ENCODE results near the gene PPFIA2. TPM values are rescaled to one million over a fixed set of nuclear protein-coding genes. Genes with fewer than 3 reads are reported as not detected.

Gene PPFIA2
- 1.3 TPM for polyA plus RNA-seq (ENCODE audit: insufficient read length)

DNA sequence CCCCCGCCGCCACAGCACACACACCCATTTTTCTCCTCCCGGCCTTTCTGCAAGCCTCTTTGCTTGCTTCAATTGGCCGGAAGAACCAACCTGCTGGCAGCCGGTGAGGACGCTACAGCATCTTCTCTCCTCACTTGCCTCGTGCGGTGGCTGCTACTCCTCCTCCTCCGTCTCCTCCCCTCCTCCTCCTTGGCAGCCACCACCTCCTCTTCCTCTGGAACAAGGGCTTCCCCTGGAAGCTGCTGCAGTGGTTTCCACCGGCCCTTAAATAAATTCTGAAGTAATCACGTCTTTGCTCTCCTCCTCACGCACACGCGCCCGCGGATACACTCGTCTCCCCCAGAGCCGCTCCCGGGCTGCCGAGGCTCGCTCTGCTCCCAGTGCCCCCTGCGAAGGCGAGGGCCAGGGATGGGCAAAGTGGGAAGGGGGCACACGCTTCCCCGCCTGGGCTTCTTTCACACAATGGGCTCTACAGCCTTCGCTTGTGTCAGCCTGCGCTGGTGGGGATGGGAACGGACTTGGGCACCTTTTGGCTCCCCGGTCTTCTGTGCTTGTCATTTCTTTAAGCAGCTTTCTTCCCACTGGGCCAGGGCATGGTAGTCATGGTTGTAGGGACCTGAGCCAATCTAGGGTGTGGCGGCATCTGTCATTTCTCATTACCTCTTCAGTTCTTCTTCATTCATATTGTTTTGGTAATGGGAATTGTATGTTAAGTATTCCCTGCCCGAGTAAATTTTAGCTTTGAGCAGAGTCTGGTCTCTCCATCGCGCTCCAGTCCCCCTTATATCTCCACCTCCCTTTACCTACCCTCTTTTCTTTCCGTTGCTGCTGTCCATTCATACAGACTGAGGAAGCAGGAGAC is at the start of gene PPFIA2:
Gene PPFIA2 (minus strand): TSS at position 161 of the 862 bp plus-strand sequence.
- peak; percentile 71 for DNase-seq

DNA sequence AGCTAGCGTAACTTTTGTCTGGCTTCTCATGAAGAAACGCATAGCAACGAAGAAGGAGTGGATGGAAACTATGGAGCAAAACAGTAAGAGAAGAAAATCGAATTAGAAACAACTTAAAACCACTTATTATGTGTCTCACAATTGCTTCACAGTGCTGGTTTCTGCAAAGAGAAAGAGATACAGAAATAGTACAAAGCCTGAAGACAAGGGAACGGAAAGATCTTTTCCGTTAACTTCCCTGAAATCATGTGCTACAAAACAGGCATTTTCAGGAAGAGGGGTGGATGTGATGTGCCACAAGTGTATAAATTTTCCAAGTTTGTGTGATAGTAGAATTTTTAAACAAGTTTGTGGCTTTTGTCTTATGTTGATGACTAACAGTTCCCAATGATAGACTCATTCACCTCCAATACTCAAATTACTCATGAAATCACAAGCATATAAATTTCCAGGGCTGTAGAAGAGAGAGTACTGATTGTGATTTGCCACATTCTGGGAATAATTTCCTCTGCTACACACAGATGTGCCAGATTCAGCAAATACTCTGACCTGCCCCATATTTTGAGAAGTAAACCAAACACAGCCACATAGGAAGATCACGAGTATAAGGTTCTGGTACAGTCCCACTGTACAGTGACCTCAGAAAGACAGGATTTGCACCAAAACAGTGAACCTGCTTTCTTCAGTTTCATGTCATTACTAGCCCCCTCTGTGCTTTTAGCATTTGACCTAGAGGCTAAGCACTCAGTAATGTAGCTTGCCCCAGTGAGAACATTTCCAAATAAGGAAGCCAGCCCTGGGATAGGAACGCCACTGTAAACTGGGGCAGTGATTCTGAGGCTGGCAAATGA is 41.4 kb upstream of the PPFIA2 start:
- DNase-seq, result no peak

DNA sequence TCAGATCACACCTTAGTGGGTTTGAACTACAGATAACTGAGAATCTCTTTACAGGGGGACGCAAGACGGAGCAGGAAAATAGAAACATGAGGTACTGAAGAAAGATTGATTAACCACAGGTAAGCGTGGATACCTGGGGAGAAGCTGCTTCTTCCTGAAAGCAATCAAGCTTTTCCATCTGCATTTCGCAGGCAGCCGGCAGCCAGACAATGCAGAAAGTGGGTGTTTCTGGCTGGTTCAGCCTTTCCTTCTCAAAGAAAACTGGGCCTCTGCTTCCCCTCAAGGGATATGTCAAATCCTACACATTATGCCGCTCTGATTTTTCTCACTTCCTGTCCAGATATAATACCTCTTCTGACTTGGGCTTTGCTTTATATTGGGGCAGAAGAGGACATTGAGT is 39.1 kb upstream of the PPFIA2 start:
- no peak for DNase-seq

DNA sequence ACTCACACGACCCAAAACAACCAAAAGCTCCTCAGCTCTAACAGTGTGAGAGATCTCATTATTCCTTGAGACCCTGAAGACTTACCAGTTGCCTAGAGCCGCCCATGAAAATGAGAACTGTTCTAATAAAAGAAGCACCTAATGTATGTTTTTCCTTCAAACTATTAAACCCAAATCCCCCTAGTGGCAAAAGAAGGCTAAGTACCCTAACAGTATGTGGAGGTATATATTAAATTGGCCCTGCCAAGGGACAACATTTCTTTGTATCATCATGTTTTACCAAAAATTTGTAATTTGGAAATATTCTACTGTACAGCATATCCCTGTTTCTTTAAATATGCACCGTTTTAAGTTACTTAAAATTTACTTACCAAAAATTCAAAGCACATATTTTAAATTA is 38.0 kb upstream of the PPFIA2 start:
- DNase-seq, result no peak

DNA sequence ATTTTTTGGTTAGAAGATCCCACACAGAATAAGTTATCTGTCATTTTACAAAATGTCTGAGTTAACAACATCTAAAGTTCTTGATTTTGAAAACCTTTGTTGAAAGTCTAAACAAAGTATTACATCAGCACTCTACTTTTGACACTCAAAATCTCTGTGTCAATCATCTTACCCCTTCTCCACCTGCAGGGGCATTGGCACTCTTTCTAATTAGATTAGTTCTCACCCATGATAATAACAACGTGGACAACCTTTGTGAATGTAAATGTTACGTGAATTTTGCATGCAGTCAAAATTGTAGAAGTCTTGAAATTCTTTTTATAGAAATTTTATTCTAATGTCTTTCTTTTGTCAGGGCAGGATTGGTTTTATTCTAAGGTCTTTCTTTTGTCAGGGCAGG is 33.5 kb upstream of the PPFIA2 start:
- DNase-seq, result no peak

DNA sequence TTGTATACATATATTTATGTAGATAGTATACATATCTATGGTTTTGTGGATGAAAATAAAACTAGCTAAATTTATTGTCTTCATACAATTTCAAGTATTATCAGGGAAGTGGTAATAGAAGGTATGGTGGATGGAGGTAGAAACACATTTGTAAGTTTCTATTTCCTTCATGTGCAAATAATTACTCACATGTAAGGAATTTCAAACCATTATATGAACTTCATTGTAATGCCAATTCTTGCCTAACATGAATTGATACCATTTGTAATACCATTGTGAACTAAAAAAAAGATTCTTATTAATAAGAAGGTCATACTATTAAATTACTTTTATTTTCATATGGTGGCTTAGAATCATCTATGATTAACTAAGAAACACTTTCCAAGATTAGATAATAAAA is 20.1 kb upstream of the PPFIA2 start:
- DNase-seq, result no peak

- no peak for DNase-seq
These were observed 19.6 kb upstream of the PPFIA2 start for GRCh38 chr12:81778719-81779118.

- peak; percentile 61 for DNase-seq
These were observed 545 bp downstream of the PPFIA2 start for GRCh38 chr12:81758421-81759189.

- no peak for DNase-seq
These were observed 1.3 kb downstream of the PPFIA2 start for GRCh38 chr12:81757731-81758365.

DNA sequence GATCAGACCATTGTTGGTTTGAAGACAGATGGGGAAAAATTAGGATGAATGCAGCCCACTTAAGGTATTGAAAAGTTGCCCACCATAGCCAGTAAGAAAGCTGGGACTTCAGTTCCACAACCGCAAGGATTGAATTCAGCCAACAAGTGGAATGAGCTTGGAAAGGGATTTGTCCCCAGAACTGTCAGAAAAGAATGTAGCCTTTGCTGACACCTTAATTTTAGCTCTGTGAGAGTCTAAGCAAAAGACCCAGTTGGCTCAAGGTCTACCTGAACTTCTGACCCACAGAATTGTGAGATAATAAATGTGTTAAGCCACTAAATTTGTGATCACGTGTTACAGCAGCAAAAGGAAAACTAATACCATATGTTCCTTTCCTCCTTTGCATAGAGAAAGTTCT is 29.4 kb downstream of the PPFIA2 start:
- no peak for DNase-seq

DNA sequence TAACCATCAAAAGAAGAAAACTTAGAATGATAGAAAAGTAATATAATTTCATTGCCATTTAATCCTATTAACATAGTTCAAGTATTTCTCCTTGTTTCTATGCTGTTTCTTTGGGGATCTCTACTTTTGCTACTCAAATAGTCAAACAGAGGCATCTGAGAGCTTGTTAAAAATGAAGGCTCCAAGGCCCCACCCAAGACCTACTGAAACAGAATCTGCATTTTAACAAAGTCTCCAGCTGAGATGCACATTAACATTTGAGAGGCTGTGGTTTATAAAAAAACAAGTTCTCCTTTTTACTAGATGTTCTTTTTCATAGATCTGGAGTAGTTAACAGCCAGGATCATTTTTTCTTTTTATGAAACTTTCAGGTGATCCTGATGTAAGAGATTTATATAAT is 31.8 kb downstream of the PPFIA2 start:
- DNase-seq, result no peak

GRCh38 chr12:81726634-81727033 is 32.5 kb downstream of the PPFIA2 start:
- DNase-seq, result no peak

- DNase-seq, result no peak
These were observed 35.8 kb downstream of the PPFIA2 start for GRCh38 chr12:81723361-81723760.

DNA sequence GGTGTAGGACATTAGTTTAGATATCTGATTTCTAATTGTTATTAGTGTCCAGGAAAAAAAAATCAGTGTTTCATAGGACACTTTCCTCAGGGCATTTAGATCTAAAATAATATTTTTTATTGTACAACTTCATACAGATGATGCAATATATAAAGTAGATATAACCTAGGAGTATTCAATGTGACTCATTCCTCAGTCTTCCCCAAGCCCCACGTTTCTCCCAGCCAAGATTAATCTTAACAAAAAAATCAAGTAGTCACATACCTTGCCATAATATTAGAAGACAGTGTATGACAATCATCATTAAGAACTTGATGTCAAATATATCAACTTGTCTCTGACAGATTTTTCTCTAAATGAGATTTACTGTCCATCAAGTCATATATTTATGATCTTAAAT is 37.1 kb downstream of the PPFIA2 start:
- DNase-seq, result no peak

DNA sequence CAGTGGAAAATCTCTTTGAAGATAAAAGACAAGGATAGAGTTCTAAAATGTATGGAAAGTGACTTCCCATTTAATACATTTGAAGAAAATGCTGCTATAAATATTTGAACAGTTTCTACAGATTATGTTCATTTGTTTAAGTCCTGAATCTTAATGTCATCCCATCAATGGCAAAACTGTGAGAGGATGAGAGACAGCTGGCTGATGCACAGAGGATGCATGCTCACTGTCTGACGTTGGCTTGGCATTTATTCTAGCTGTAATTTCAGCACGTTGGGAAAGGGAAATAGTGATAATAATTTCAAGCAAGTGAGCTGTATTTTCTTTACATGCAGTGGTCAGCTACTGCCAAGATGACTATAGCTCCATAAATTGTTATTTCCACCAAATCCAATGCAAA is 40.5 kb downstream of the PPFIA2 start:
- no peak for DNase-seq

GRCh38 chr12:81712536-81712935 is 46.6 kb downstream of the PPFIA2 start:
- DNase-seq, result no peak

DNA sequence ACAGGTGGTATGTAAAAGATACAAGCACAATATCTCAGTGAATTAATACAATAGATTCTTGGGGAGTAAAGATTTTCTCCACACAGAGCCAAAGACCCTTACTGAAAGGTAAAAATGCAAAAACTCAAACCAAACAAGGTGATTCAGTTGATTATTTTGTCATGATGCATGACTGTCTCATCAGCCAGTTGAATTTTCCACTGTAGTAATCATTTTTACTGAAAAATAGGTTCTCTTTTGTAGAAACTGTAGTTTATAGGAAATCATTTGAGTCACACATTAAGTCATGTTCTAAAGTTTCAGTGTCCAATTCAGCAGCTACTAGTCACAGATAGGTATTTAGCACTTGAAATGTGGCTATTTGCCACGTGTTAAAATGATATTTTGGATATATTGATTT is 53.6 kb downstream of the PPFIA2 start:
- no peak for DNase-seq

GRCh38 chr12:81699551-81699950 is 59.6 kb downstream of the PPFIA2 start:
- no peak for DNase-seq

DNA sequence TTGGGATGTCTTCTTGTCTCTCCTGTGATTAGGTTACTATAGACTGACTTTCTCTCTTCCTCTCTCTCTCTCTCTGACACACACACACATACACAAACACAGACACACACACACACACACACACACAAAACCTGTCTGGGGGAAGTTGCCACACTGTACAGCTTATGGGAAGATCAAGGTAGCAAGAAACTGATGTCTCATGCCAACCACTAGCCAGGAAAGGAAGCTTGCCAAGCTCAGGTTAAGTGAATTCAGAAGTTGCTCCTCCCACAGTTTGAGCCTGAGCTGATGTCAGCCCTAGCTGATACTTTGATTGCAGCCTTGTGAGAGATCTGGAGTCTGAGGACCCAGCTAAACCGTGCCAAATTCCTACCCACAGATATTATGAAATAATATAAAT is 67.1 kb downstream of the PPFIA2 start:
- DNase-seq, result no peak

- DNase-seq, result no peak
These were observed 75.3 kb downstream of the PPFIA2 start for GRCh38 chr12:81683881-81684280.

DNA sequence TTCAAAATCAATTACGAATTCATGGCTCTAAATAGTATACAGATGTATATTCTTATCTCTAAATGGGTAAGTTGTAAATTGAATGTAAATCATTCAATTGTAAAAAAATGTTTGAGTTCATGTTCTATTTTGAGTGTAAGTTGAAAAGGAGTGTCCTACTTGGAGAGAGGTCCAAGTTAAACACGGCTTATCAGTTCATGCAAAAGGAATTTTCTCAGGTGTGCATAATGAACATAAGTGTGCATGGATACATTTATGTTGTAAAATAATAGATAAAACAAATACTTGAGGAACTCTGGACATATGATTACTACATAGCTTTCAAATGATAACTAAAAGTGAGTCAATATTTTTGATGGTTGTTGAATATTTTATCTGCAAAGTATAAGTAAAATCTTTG is 79.5 kb downstream of the PPFIA2 start:
- no peak for DNase-seq

DNA sequence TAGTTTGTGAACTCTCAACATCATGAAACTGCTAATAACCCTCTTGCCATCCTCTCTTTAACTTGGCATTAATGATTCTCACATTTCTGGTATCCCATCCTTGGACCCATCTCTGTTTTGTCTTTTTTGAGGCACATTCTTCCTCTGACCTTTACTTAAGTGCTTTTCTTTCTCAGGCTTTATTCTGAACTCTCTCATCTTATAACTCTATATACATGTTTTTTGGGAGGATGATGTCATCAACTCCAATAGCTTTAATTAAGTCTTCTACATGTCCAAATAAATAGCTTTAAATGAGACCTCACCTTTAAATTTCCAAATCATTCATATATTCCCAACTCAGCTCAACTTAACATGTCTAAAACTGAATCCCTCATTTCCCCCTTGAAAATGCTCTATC is 88.4 kb downstream of the PPFIA2 start:
- DNase-seq, result no peak
